ENCODE results near the gene CCDC88B.
"Not testable (repeated sequence)": the region's sequence is repeated elsewhere in the genome, so short reads cannot be mapped to it uniquely, and the experiment has no call there.

CCDC88B gene

GRCh38 chr11:64323984-64324383, 16.0 kb upstream of the CCDC88B start:
- not testable (repeated sequence) for DNase-seq

GRCh38 chr11:64324692-64325469, 15.1 kb upstream of the CCDC88B start:
- no peak for DNase-seq

- DNase-seq = no peak
Measured at GRCh38 chr11:64327375-64327774, 12.6 kb upstream of the CCDC88B start.

GRCh38 chr11:64327993-64328392, 12.0 kb upstream of the CCDC88B start:
- DNase-seq = no peak

- no peak for DNase-seq
Measured at GRCh38 chr11:64330888-64331287, 9.1 kb upstream of the CCDC88B start.

GRCh38 chr11:64331569-64332371, 8.2 kb upstream of the CCDC88B start:
- DNase-seq = peak; percentile 87

- DNase-seq = no peak
Measured at GRCh38 chr11:64333556-64333955, 6.4 kb upstream of the CCDC88B start.

GRCh38 chr11:64334764-64335735, 5.0 kb upstream of the CCDC88B start:
- peak; percentile 90 for DNase-seq

- DNase-seq = no peak
Measured at GRCh38 chr11:64337538-64338249, 2.3 kb upstream of the CCDC88B start.

GRCh38 chr11:64338716-64339115, 1.3 kb upstream of the CCDC88B start:
- DNase-seq = no peak

- DNase-seq = no peak
Measured at GRCh38 chr11:64339286-64339685, 718 bp upstream of the CCDC88B start.

- DNase-seq = no peak
Measured at GRCh38 chr11:64340671-64341335, 799 bp downstream of the CCDC88B start.

- no peak for DNase-seq
Measured at GRCh38 chr11:64341429-64341828, 1.4 kb downstream of the CCDC88B start.

GRCh38 chr11:64341851-64342791, 2.1 kb downstream of the CCDC88B start:
- peak; percentile 87 for DNase-seq

- no peak for DNase-seq
Measured at GRCh38 chr11:64342869-64343745, 3.1 kb downstream of the CCDC88B start.

- no peak for DNase-seq
Measured at GRCh38 chr11:64343767-64344559, 4.0 kb downstream of the CCDC88B start.

- no peak for DNase-seq
Measured at GRCh38 chr11:64344787-64345186, 4.8 kb downstream of the CCDC88B start.

- DNase-seq = no peak
Measured at GRCh38 chr11:64347193-64347867, 7.3 kb downstream of the CCDC88B start.

Data from T1000 (cell line).